BE2C (cell line): Measurements from ENCODE around the gene SH3BGRL2.

Experiments
- DNase-seq: peaks from one replicate; pipeline ENCODE4 v3.0.0-alpha.2; 2020
- H3K27me3 ChIP-seq: fragments of 250-450 bp; sonication (Bioruptor Pico); 2 replicates; pipeline ENCODE4 v1.5.1; 2020; ENCODE audit warnings: mild to moderate bottlenecking
- H3K36me3 ChIP-seq: fragments of 250-450 bp; sonication (Bioruptor Pico); 2 replicates; pipeline ENCODE4 v1.5.1; 2020; ENCODE audit warnings: mild to moderate bottlenecking
- H3K4me1 ChIP-seq: fragments of 250-450 bp; sonication (Bioruptor Pico); 2 replicates; pipeline ENCODE4 v1.5.1; 2020
- H3K4me3 ChIP-seq: 2 replicates; pipeline ENCODE4 v1.5.1; 2011; ENCODE audit warnings: low read depth, low read length
- H3K9me3 ChIP-seq: fragments of 250-450 bp; sonication (Bioruptor Pico); 2 replicates; pipeline ENCODE4 v1.5.1; 2020
- TF ChIP-seq, protein P1 (sequence below): IDR thresholded peaks from 2 replicates; pipeline ENCODE4 v1.5.1; 2012; ENCODE audit warnings: mild to moderate bottlenecking, low read depth, low read length

SH3BGRL2 gene

DNA sequence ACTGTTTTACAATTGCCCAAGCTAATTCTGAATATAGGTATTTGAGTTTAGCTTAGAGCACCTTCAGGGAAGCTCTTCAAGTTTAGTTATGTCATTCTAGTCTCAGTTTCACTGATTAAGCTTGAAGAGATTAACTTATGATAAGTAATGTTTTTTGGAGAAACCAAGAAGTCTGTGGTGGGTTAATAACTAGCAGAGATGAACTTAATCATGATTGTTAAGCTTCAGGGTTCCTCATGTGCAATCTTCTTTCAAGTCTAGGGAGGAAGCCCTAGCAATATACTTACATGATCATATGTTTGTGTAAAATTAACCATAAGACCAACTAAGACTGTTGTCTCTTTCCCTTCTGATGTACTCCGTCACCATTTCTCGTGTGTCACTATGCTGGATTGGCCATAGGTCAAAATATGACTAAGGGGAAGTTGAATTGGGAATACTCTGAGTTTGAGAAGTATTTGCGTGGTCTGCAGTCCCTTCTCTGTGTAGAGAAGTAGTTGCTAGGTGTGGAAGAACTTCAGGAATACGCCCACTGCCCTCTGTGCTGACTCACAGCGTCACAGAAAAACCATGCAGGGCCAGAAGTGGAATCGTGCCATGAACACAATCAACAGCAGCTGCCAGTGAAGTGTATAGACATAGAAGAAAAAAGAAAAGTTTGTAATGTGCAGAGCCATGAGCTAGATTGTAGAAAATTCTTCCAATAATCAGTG is 88.3 kb downstream of the SH3BGRL2 start:
- Histone ChIP-seq H3K27me3 (no peaks in the 10 kb centered on the region), H3K9me3 (no peaks in the 10 kb centered on the region), H3K4me1 (no peaks in the 10 kb centered on the region), H3K4me3 (no peak overlapping the region), H3K36me3 (no peaks in the 10 kb centered on the region)
- TF ChIP-seq, protein P1, sequence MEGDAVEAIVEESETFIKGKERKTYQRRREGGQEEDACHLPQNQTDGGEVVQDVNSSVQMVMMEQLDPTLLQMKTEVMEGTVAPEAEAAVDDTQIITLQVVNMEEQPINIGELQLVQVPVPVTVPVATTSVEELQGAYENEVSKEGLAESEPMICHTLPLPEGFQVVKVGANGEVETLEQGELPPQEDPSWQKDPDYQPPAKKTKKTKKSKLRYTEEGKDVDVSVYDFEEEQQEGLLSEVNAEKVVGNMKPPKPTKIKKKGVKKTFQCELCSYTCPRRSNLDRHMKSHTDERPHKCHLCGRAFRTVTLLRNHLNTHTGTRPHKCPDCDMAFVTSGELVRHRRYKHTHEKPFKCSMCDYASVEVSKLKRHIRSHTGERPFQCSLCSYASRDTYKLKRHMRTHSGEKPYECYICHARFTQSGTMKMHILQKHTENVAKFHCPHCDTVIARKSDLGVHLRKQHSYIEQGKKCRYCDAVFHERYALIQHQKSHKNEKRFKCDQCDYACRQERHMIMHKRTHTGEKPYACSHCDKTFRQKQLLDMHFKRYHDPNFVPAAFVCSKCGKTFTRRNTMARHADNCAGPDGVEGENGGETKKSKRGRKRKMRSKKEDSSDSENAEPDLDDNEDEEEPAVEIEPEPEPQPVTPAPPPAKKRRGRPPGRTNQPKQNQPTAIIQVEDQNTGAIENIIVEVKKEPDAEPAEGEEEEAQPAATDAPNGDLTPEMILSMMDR = no peak
- DNase-seq = no peak

DNA sequence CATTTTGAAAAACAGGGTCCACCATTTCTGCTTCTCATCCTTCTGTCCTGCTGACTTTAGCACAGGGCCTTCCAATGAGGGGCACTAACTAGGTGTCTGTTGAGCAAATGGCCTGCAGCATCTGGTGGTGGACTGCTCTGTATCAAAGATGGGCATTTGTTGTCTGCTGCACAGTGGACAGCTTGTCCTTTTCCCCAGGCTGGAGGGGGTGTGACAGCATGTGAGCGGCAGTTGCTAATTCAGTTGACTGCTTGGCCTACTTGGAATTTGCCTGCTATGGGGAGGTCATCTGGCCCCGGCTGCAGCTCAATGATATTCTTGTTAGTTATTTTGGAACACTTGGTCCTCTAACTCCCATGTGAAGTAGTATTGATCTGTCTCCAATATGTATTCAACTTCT is 93.7 kb downstream of the SH3BGRL2 start:
- H3K36me3 ChIP-seq = no peaks in the 10 kb centered on the region
- no peak overlapping the region for H3K4me3 ChIP-seq
- no peaks in the 10 kb centered on the region for H3K27me3 ChIP-seq
- TF ChIP-seq, protein P1 = no peak
- no peak for DNase-seq
- H3K4me1 ChIP-seq = no peaks in the 10 kb centered on the region
- no peaks in the 10 kb centered on the region for H3K9me3 ChIP-seq

DNA sequence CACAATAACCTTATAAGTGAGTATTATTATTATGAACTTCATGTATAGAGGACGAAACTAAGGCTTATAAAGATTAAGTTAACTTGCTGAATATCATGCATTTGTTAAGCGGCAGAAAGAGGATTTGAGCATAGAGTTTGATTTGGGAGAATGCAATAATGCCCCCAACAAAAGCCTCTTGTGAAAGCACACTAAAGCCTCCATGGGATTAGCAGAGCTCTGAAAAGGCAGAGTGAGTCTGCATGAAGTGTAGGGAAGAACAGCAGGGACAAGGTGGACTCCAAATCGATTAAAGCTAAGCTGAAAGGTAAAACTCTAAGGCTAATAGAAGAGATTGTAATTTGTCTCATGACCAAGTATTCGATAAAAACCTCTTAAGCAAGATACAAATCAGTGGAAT is 100.3 kb downstream of the SH3BGRL2 start:
- no peak for DNase-seq
- Histone ChIP-seq H3K27me3 (no peaks in the 10 kb centered on the region), H3K4me1 (no peaks in the 10 kb centered on the region), H3K36me3 (no peaks in the 10 kb centered on the region), H3K9me3 (no peaks in the 10 kb centered on the region), H3K4me3 (no peak overlapping the region)
- TF ChIP-seq, protein P1 = no peak

DNA sequence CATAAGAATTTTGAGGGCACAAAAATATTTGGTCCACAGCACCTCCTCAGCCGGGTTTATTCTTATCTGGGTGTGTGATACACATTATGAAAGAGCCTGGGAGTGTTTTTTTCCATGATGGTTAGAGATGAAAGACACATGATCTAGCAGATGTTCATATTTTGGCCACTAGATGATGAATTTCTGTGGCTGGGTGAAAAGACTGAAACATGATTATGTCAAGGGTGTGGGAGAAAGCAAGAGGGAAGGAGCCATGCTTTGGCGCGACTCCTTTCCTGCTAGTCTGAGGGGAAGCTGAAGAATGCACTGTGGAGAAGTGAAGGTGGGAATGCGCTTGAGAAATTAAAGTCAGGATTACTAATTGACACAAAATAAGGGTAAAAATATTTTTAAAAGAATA is 102.3 kb downstream of the SH3BGRL2 start:
- Histone ChIP-seq H3K4me1 (no peaks in the 10 kb centered on the region; the same call in 1 of the 2 replicates), H3K27me3 (no peaks in the 10 kb centered on the region), H3K36me3 (no peaks in the 10 kb centered on the region), H3K4me3 (no peak overlapping the region), H3K9me3 (no peaks in the 10 kb centered on the region)
- TF ChIP-seq, protein P1 = no peak
- DNase-seq = no peak

DNA sequence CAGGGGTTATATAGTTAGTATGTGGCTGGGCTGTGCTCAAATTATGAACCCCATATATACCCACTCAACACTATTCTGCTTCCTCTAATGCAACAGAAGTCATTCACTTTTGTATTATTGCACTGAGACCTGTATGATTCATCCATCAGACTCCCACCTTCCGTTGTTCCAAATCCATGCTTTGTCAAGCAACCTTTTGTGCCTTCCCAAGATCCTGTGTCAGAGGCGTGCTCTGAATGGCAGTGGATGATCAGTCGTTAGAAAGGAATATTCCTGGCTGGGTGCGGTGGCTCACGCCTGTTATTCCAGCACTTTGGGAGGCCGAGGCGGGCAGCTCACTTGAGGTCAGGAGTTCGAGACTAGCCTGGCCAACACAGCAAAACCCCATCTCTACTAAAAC is 103.2 kb downstream of the SH3BGRL2 start:
- H3K4me3 ChIP-seq = no peak overlapping the region
- TF ChIP-seq, protein P1 = no peak
- H3K27me3 ChIP-seq = no peaks in the 10 kb centered on the region
- H3K4me1 ChIP-seq = no peaks in the 10 kb centered on the region; the same call in 1 of the 2 replicates
- H3K9me3 ChIP-seq = no peaks in the 10 kb centered on the region
- DNase-seq = no peak
- no peaks in the 10 kb centered on the region for H3K36me3 ChIP-seq

DNA sequence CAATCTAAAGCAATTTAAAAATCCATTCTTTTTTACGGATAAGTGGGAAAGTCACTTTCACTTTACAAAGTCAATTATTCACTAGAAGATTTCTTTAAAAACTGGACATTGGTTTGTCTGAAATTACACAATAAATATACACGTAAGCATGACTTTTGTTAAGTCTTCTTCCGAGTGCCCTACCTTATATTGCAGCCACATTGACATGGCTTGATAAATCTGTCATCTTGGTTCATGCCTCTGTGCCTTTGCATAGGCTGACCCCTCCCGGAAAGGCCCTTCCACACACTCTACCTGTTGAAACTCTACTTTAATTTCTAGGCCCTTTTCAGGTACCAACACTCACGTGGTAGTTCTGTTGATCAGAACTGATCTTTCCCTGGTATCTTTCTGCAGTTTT is 104.1 kb downstream of the SH3BGRL2 start:
- Histone ChIP-seq H3K27me3 (no peaks in the 10 kb centered on the region), H3K4me3 (no peak overlapping the region), H3K9me3 (no peaks in the 10 kb centered on the region), H3K4me1 (no peaks in the 10 kb centered on the region; the same call in 1 of the 2 replicates), H3K36me3 (no peaks in the 10 kb centered on the region)
- TF ChIP-seq, protein P1 = no peak
- DNase-seq = no peak
